IMR-90 (cell line): Measurements from ENCODE around the gene MDFI. TPM values are rescaled to one million over a fixed set of nuclear protein-coding genes. Genes with fewer than 3 reads are reported as not detected.

Source experiments
- ATAC-seq: fragments of 200-7000 bp; cut with Tn5 transposase; 2 replicates; pipeline ENCODE4 v1.9.1; 2020; ENCODE audit warnings: low read depth, mild to moderate bottlenecking, moderate library complexity
- BruUV-seq: library from RNA; stranded (reverse); fragments of 400-500 nt; replicated peaks from 2 replicates; lab custom pipeline; 2021; lab: Mats Ljungman, UMichigan
- CTCF ChIA-PET: fragments of 300-600 bp; formaldehyde crosslinking; extraction: SDS; loops from one replicate; lab custom pipeline; 2021; ENCODE audit warnings: antibody characterized with exemption; lab: Yijun Ruan, JAX
- POLR2A ChIA-PET: fragments of 300-600 bp; sonication (Branson Sonifier 250); formaldehyde crosslinking; loops from one replicate; lab custom pipeline; 2022; ENCODE audit warnings: antibody characterized with exemption; ENCODE audit not compliant: unreplicated experiment; lab: Charles Lee
- DNase-seq: peaks from one replicate; pipeline ENCODE4 v3.0.0; 2013
- H2AFZ ChIP-seq: replicated peaks from 2 replicates; pipeline ENCODE3; 2013; ENCODE audit warnings: low read length, mild to moderate bottlenecking; ENCODE audit not compliant: poor library complexity
- H2AK5ac ChIP-seq: 2 replicates; pipeline ENCODE4 v1.6.1; 2013; ENCODE audit warnings: low read depth, low read length, inconsistent platforms
- H2AK9ac ChIP-seq: replicated peaks from 2 replicates; pipeline ENCODE3; 2013; ENCODE audit warnings: mild to moderate bottlenecking, low read depth, low read length, moderate library complexity; ENCODE audit not compliant: poor library complexity
- H2BK120ac ChIP-seq: 2 replicates; pipeline ENCODE4 v1.6.1; 2013; ENCODE audit warnings: low read depth, low read length, inconsistent platforms
- H2BK15ac ChIP-seq: 3 replicates; pipeline ENCODE4 v1.6.1; 2013; ENCODE audit warnings: low read depth, low read length, inconsistent platforms
- H2BK20ac ChIP-seq: 2 replicates; pipeline ENCODE4 v1.6.1; 2013; ENCODE audit warnings: low read depth, mild to moderate bottlenecking, inconsistent platforms, low read length, moderate library complexity
- H2BK5ac ChIP-seq: 2 replicates; pipeline ENCODE4 v1.6.1; 2013; ENCODE audit warnings: mild to moderate bottlenecking, low read depth, low read length, inconsistent platforms; ENCODE audit not compliant: poor library complexity, severe bottlenecking
- H3K14ac ChIP-seq: replicated peaks from 2 replicates; pipeline ENCODE4 v1.6.1; 2013; ENCODE audit warnings: low read depth, low read length, inconsistent platforms
- H3K18ac ChIP-seq: 2 replicates; pipeline ENCODE4 v1.6.1; 2013; ENCODE audit warnings: low read depth, low read length, control low read depth
- H3K23ac ChIP-seq: 2 replicates; pipeline ENCODE4 v1.6.1; 2013; ENCODE audit warnings: low read depth, low read length, inconsistent platforms
- H3K27ac ChIP-seq: 2 replicates; pipeline ENCODE4 v1.5.1; 2013; ENCODE audit warnings: mild to moderate bottlenecking, control low read depth, low read length; ENCODE audit not compliant: insufficient read depth
- H3K27me3 ChIP-seq: 2 replicates; pipeline ENCODE4 v1.6.1; 2013; ENCODE audit warnings: low read length; ENCODE audit not compliant: control insufficient read depth, insufficient read depth
- H3K36me3 ChIP-seq: 2 replicates; pipeline ENCODE4 v1.6.1; 2013; ENCODE audit warnings: low read length, mixed read lengths; ENCODE audit not compliant: control insufficient read depth, insufficient read depth
- H3K4ac ChIP-seq: 2 replicates; pipeline ENCODE4 v1.6.1; 2013; ENCODE audit warnings: low read depth, low read length, inconsistent platforms
- H3K4me1 ChIP-seq: 2 replicates; pipeline ENCODE4 v1.6.1; 2013; ENCODE audit warnings: low read length, mixed read lengths; ENCODE audit not compliant: control insufficient read depth, insufficient read depth
- H3K4me2 ChIP-seq: 2 replicates; pipeline ENCODE4 v1.6.1; 2013; ENCODE audit warnings: low read depth, mild to moderate bottlenecking, control low read depth, low read length, moderate library complexity
- H3K4me3 ChIP-seq: 2 replicates; pipeline ENCODE4 v1.5.1; 2013; ENCODE audit warnings: low read depth, mild to moderate bottlenecking, control low read depth, low read length, moderate library complexity; ENCODE audit not compliant: insufficient read depth
- H3K56ac ChIP-seq: 2 replicates; pipeline ENCODE4 v1.6.1; 2013; ENCODE audit warnings: low read length, inconsistent platforms; ENCODE audit not compliant: insufficient read depth; ENCODE audit errors: extremely low read depth
- H3K79me1 ChIP-seq, 2 experiments: 2 replicates each; pipeline ENCODE4 v1.6.1; 2013; ENCODE audit warnings: low read length in 2 of 2, inconsistent platforms in 1 of 2, low read depth in 1 of 2
- H3K9ac ChIP-seq: 2 replicates; pipeline ENCODE4 v1.6.1; 2013; ENCODE audit warnings: low read depth, low read length, control low read depth
- H3K9me1 ChIP-seq: 2 replicates; pipeline ENCODE4 v1.6.1; 2013; ENCODE audit warnings: low read length, inconsistent platforms; ENCODE audit not compliant: insufficient read depth
- H3K9me3 ChIP-seq: 2 replicates; pipeline ENCODE4 v1.6.1; 2013; ENCODE audit warnings: low read length; ENCODE audit not compliant: control insufficient read depth, insufficient read depth
- H4K20me1 ChIP-seq: 2 replicates; pipeline ENCODE4 v1.6.1; 2013; ENCODE audit warnings: low read length, inconsistent platforms; ENCODE audit not compliant: insufficient read depth
- H4K5ac ChIP-seq: 2 replicates; pipeline ENCODE4 v1.6.1; 2013; ENCODE audit warnings: mild to moderate bottlenecking, low read depth, low read length, control low read depth
- H4K8ac ChIP-seq, 2 experiments: 2 replicates each; pipeline ENCODE4 v1.6.1; 2013; ENCODE audit warnings: low read depth in 2 of 2, low read length in 2 of 2, control low read depth in 1 of 2, inconsistent platforms in 1 of 2
- H4K91ac ChIP-seq: 2 replicates; pipeline ENCODE4 v1.6.1; 2013; ENCODE audit warnings: low read depth, low read length, inconsistent platforms; ENCODE audit not compliant: insufficient read depth
- CEBPB ChIP-seq: IDR thresholded peaks from 2 replicates; pipeline ENCODE4 v1.6.1; 2012; ENCODE audit warnings: low read depth, low read length, improper control_type of control experiment
- CHD1 ChIP-seq: IDR thresholded peaks from 2 replicates; pipeline ENCODE4 v1.6.1; 2012; ENCODE audit warnings: low read depth, low read length, improper control_type of control experiment
- CTCF ChIP-seq: conservative IDR thresholded peaks from 2 replicates; pipeline ENCODE4 v1.5.1; 2012; ENCODE audit warnings: mild to moderate bottlenecking, low read depth, low read length, improper control_type of control experiment
- FOS ChIP-seq: fragments of 150-350 bp; IDR thresholded peaks from 2 replicates; pipeline ENCODE4 v1.6.1; 2016; ENCODE audit warnings: low read depth, low read length
- MAFK ChIP-seq: IDR thresholded peaks from 2 replicates; pipeline ENCODE4 v1.6.1; 2012; ENCODE audit warnings: low read depth, low read length, improper control_type of control experiment
- MAZ ChIP-seq: IDR thresholded peaks from 2 replicates; pipeline ENCODE4 v1.6.1; 2012; ENCODE audit warnings: low read depth, mild to moderate bottlenecking, low read length, improper control_type of control experiment, moderate library complexity, borderline replicate concordance
- RAD21 ChIP-seq: IDR thresholded peaks from 2 replicates; pipeline ENCODE4 v1.6.1; 2012; ENCODE audit warnings: low read length, improper control_type of control experiment
- RCOR1 ChIP-seq: IDR thresholded peaks from 2 replicates; pipeline ENCODE4 v1.6.1; 2012; ENCODE audit warnings: mild to moderate bottlenecking, low read length, improper control_type of control experiment; ENCODE audit not compliant: insufficient replicate concordance
- RFX5 ChIP-seq: IDR thresholded peaks from 2 replicates; pipeline ENCODE4 v1.8.0; 2012; ENCODE audit warnings: low read depth, mild to moderate bottlenecking, low read length, moderate library complexity
- WGBS, 2 experiments: methylation state at CpG; one replicate each; pipeline versions ENCODE4 v1.1.5 to v1.1.7; 2013; ENCODE audit warnings: missing lambda C conversion rate in 2 of 2; ENCODE audit not compliant: insufficient read length in 1 of 2; ENCODE audit errors: extremely low coverage in 2 of 2; 5-methylcytosine and 5-hydroxymethylcytosine counted together
- dilution Hi-C: fragments of 300-500 bp; cut with HindIII; formaldehyde crosslinking; loops from one replicate; pipeline ENCODE4 v1.14.3; 2018; ENCODE audit warnings: low sequenced_read_pairs; ENCODE audit not compliant: unreplicated experiment
- in situ Hi-C: fragments of 300-500 bp; cut with MboI; formaldehyde crosslinking; loops from 3 replicates; pipeline ENCODE4 v1.14.3; 2019; ENCODE audit warnings: low sequenced_read_pairs, inconsistent platforms, mixed read lengths
- intact Hi-C: fragments of 100-400 bp; cut with micrococcal nuclease; formaldehyde crosslinking; loops from 2 replicates; pipeline ENCODE4 v1.10.0; 2022
- polyA plus RNA-seq, 3 experiments: library from polyadenylated mRNA; depleted of rRNA; stranded (reverse); fragments of >200 nt; gene quantifications; 2 replicates each; pipeline ENCODE4 v1.2.3, GENCODE V29; 2012; ENCODE audit warnings: low replicate concordance in 1 of 3
- total RNA-seq: library from RNA; depleted of rRNA; stranded (reverse); fragments of >200 nt; gene quantifications from 2 replicates; pipeline ENCODE4 v1.2.3, GENCODE V29; 2012
- TF ChIP-seq, protein P1 (sequence below): fragments of 150-350 bp; IDR thresholded peaks from 2 replicates; pipeline ENCODE4 v1.6.1; 2017; ENCODE audit warnings: mild to moderate bottlenecking, antibody characterized with exemption, low read length, low read depth

The MDFI gene
- total and polyA plus RNA-seq, 2 of the 4 experiments (the other 2 are of a cell fraction) = 0.18 to 0.29 TPM

DNA sequence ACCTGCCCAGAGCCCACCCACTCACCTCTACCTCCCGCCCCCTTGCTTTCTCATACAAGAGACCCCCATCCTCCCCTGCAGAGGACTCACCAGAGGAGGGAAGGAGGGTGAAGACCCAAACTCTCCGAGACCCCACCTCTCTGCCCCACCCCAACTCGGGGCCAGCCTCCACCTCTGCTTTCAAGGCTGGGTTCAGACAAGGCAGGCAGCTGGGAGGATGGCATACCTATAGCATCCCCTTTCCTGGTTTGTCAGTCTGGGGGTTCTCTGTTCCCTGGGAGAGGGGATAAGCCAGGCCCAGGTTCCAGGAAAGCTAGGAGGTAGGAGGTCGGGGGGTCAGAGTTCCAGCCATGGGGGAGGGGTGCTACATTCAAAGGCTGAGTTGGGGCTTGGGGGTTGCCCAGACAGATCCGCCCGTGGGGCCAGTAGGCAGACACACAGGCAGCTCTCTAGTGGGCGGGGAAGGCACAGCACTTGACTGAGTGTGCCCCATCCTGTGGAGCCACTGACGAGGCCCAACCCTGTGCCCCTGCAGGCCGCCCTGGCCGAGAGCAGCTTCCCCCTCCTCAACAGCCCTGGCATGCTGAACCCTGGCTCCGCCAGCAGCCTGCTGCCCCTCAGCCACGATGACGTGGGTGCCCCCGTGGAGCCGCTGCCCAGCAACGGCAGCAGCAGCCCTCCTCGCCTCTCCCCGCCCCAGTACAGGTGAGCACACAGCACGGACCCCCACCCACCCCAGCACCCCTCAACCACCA is 40.8 kb upstream of the MDFI start:
- no TSS peak for BruUV-seq

More for the DNA sequence above, 40.8 kb upstream of the MDFI start:
- WGBS, 2 experiments = 60% methylated on average over 1 of the region's 19 CpGs; no CpG with 5 or more reads in 1 of the 2 experiments
- dilution Hi-C loops = no loop called here
- no peak overlapping the region for H3K27ac ChIP-seq
- no peak overlapping the region for H3K4ac ChIP-seq
- in situ Hi-C loops = no loop called here
- TF ChIP-seq FOS (no peak), RFX5 (no peak), RAD21 (no peak), CEBPB (no peak), MAFK (no peak), CTCF (no peak), MAZ (no peak), RCOR1 (no peak), CHD1 (no peak)
- TF ChIP-seq, protein P1, sequence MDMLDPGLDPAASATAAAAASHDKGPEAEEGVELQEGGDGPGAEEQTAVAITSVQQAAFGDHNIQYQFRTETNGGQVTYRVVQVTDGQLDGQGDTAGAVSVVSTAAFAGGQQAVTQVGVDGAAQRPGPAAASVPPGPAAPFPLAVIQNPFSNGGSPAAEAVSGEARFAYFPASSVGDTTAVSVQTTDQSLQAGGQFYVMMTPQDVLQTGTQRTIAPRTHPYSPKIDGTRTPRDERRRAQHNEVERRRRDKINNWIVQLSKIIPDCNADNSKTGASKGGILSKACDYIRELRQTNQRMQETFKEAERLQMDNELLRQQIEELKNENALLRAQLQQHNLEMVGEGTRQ = no peak
- H4K5ac ChIP-seq = no peak overlapping the region
- intact Hi-C loops = no loop called here
- ATAC-seq = no peak
- no peak overlapping the region for H4K8ac ChIP-seq
- no peak overlapping the region for H4K91ac ChIP-seq
- DNase-seq = no peak
- ChIA-PET CTCF (no interaction called here), POLR2A (interaction anchor here (0.6 kb wide), 1 partner anchor 135 kb away, joined by 5 read pairs; no protein-coding TSS in a partner anchor)
- peaks cover 24% of the 10 kb centered on the region for H3K36me3 ChIP-seq
- no peak overlapping the region for H3K14ac ChIP-seq
- H3K18ac ChIP-seq = no peak overlapping the region
- no peaks in the 10 kb centered on the region for H3K9me3 ChIP-seq
- H2BK15ac ChIP-seq = no peak overlapping the region
- no peaks in the 10 kb centered on the region for H3K9me1 ChIP-seq
- H3K4me1 ChIP-seq = no peaks in the 10 kb centered on the region
- H3K9ac ChIP-seq = no peak overlapping the region
- no peak overlapping the region for H3K4me3 ChIP-seq
- H2AFZ ChIP-seq = no peak overlapping the region
- H2BK120ac ChIP-seq = no peak overlapping the region
- no peak overlapping the region for H2AK5ac ChIP-seq
- H2BK5ac ChIP-seq = no peak overlapping the region
- H2BK20ac ChIP-seq = no peak overlapping the region
- no peak overlapping the region for H3K56ac ChIP-seq
- H2AK9ac ChIP-seq = no peak overlapping the region
- H3K4me2 ChIP-seq = no peak overlapping the region
- H3K27me3 ChIP-seq = no peaks in the 10 kb centered on the region
- no peak overlapping the region for H3K23ac ChIP-seq
- no peaks in the 10 kb centered on the region for H3K79me1 ChIP-seq
- peaks cover under 1% of the 10 kb centered on the region; the same call in 1 of the 2 replicates for H4K20me1 ChIP-seq
